ENCODE data around the gene KRT86. TPM values are rescaled to one million over a fixed set of nuclear protein-coding genes. Genes with fewer than 3 reads are reported as not detected.

The KRT86 gene
- total and polyA plus RNA-seq, 2 experiments from 2014 or later: 0.16 TPM; not detected in 1

GRCh38 chr12:52257074-52257551, 17.3 kb upstream of the KRT86 start:
- no peaks in the 10 kb centered on the region for H3F3A ChIP-seq (replicated peaks; ENCODE audit: low read depth)
- no peak overlapping the region for H3K4me3 ChIP-seq
- H3K27ac ChIP-seq (ENCODE audit: low read depth): no peak overlapping the region
- peaks cover 7% of the 10 kb centered on the region for H3K4me1 Mint-ChIP-seq
- peaks cover 28% of the 10 kb centered on the region for H3K9me3 Mint-ChIP-seq
- TF ChIP-seq CREB1 (CRISPR knock-in tag; IDR thresholded peaks at IDR 0.05; ENCODE audit: low read depth) (no peak), POLR2AphosphoS5 (IDR thresholded peaks at IDR 0.05; ENCODE audit: low read depth) (no peak), JUNB (IDR thresholded peaks at IDR 0.05; ENCODE audit: unreplicated experiment) (no peak), NANOG (IDR thresholded peaks at IDR 0.05; ENCODE audit: borderline replicate concordance) (no peak), ZNF114 (CRISPR knock-in tag; IDR thresholded peaks at IDR 0.05) (no peak), EZH2phosphoT487 (IDR thresholded peaks at IDR 0.05; ENCODE audit: unreplicated experiment) (no peak), EZH2 (IDR thresholded peaks at IDR 0.05; ENCODE audit: low read depth, unreplicated experiment) (no peak), CTCF (conservative IDR thresholded peaks at IDR 0.05; ENCODE audit: low read depth in 2 of 2) (no peak), ZNF331 (CRISPR knock-in tag; IDR thresholded peaks at IDR 0.05; ENCODE audit: low read depth) (no peak), REST (IDR thresholded peaks at IDR 0.05; ENCODE audit: unreplicated experiment) (no peak), STAT1 (IDR thresholded peaks at IDR 0.05; ENCODE audit: unreplicated experiment) (no peak), ZNF462 (CRISPR knock-in tag; IDR thresholded peaks at IDR 0.05) (no peak), ETS1 (IDR thresholded peaks at IDR 0.05) (no peak)
- no peak for DNase-seq (ENCODE audit: low spot score)
- peaks cover 4% of the 10 kb centered on the region; the same call in 1 of the 3 replicates for H3K36me3 Mint-ChIP-seq (ENCODE audit: low read depth)
- ATAC-seq: no peak
- H2AFZ ChIP-seq: no peak overlapping the region
- no peaks in the 10 kb centered on the region; the same call in 1 of the 2 replicates for H3K9me2 ChIP-seq (ENCODE audit: insufficient read depth)
- peaks cover 47% of the 10 kb centered on the region for H3K27me3 Mint-ChIP-seq (ENCODE audit: insufficient read depth, low read depth, poor library complexity)
- no peaks in the 10 kb centered on the region; the same call in 1 of the 2 replicates for H4K20me1 ChIP-seq (replicated peaks; ENCODE audit: insufficient read depth)
- H3K27me3 ChIP-seq (ENCODE audit: insufficient read depth): peaks cover 49% of the 10 kb centered on the region
- no peaks in the 10 kb centered on the region for H3K79me2 ChIP-seq (replicated peaks; ENCODE audit: insufficient read depth)
- no peak overlapping the region for H3K4me3 Mint-ChIP-seq
- H3K27ac Mint-ChIP-seq: no peak overlapping the region
- H3K36me3 ChIP-seq (ENCODE audit: insufficient read depth): no peaks in the 10 kb centered on the region
- no peaks in the 10 kb centered on the region for H3K4me1 ChIP-seq (ENCODE audit: insufficient read depth)
- H3K4me2 ChIP-seq: no peak overlapping the region
